LNCAP (cell line): ENCODE data around the gene EVA1C.
A peak's percentile ranks its signal among the peaks of the same experiment; 100 is the strongest.

Source experiments
- TF ChIP-seq, protein P1 (sequence below): fragments of 450-650 bp; IDR thresholded peaks from 2 replicates; pipeline ENCODE4 v1.5.1; 2017; ENCODE audit warnings: mild to moderate bottlenecking

EVA1C gene

DNA sequence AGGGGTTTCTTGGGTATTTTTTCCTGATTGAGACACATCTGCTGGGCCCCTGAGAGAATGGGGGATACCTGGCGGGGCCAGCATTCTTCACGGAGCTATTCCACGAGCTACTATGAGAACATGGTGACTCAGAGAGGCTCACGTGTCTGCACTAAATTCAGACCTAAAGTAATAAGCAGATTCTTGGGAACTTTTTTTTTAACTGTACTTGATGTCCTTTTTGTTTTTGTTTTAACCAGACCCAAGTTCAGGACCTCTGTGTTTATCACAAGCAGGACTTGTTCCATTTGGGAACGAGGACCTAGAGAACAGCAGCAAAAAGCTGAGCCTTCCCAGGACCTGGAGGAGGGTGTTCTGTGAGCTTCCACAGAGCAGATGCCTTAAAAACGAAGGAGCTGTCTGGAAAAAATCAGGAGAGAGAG, 44.0 kb downstream of the EVA1C start:
- TF ChIP-seq, protein P1, sequence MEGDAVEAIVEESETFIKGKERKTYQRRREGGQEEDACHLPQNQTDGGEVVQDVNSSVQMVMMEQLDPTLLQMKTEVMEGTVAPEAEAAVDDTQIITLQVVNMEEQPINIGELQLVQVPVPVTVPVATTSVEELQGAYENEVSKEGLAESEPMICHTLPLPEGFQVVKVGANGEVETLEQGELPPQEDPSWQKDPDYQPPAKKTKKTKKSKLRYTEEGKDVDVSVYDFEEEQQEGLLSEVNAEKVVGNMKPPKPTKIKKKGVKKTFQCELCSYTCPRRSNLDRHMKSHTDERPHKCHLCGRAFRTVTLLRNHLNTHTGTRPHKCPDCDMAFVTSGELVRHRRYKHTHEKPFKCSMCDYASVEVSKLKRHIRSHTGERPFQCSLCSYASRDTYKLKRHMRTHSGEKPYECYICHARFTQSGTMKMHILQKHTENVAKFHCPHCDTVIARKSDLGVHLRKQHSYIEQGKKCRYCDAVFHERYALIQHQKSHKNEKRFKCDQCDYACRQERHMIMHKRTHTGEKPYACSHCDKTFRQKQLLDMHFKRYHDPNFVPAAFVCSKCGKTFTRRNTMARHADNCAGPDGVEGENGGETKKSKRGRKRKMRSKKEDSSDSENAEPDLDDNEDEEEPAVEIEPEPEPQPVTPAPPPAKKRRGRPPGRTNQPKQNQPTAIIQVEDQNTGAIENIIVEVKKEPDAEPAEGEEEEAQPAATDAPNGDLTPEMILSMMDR: no peak

DNA sequence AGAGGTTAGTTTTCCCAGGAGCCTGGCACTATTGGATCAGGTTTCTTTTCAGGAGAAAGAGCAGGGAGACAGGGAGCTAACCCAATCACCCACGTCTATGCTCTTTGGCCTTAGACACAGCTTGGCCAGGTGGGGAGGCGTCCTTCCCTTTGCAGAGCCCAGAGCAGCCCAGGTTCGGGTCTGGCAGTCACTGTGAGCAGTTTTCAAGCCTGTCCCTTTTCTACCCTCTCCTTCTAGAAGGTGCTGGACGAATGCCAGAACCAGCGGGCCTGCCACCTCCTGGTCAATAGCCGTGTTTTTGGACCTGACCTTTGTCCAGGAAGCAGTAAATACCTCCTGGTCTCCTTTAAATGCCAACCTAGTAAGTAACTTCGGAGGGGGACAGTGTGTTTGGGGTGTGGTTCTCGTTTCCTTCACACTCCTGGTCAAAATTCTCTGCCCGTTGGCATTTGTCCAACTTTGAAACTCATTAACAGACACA, 44.9 kb downstream of the EVA1C start:
- TF ChIP-seq, protein P1: 0 out of 2 replicates have a peak, but pooled peaks have one; percentile 21

DNA sequence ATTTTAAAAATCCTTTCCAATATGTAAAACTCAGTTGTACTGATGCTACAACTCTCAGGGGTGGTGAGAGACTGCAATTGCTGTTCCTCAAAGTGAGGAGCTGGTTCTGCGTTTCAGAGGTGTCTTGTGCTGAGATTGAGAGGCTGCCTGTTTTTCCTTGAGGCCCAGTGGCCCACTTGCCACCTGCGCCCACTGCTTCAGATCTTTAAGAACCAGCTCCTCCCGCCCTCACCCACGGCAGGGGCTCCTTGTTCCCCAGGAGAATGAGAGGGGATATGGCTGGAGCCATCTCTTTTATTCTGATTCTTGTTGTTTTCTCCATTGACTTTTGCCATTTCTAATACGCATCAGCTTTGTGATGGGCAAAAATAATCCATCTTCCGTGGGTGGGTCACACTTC, 45.5 kb downstream of the EVA1C start:
- TF ChIP-seq, protein P1: no peak

DNA sequence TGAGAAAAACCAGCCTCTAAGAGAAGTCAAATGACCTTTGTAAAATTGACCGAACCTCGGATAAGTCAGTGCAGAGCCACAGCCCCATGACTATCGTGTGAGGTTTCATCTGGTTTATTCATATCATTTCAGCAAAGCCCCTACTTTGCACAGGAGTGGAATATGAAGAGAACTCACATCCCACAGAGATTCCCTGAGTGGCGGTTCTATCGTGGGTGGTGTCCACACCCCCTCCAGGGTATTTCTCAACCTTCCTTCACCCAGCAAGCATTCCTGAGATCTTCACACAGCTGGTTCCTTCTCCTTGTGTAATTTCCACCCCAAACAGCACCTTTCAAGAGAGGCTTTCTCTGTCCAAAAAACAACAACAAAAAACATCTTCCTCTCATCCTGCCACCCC, 47.5 kb downstream of the EVA1C start:
- TF ChIP-seq, protein P1: no peak

DNA sequence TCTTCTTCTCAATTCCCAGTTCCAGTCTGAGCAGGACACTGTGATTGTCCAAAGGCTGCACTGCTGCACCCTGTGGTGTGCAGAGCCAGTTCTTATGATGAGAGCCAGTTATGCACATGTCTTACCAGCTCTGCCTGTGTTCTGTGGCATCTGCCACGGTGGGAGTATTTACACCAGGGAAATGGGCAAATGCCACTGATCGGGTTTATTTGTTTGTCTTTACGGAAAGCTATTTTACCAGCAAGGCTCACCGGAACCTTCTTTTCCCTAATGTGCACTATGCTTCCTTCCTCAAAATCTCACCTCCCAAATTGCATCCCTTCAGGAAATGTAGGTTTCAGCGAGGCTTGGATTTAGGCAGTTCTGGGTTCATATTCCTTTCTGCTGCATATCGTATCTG, 49.0 kb downstream of the EVA1C start:
- TF ChIP-seq, protein P1: no peak

DNA sequence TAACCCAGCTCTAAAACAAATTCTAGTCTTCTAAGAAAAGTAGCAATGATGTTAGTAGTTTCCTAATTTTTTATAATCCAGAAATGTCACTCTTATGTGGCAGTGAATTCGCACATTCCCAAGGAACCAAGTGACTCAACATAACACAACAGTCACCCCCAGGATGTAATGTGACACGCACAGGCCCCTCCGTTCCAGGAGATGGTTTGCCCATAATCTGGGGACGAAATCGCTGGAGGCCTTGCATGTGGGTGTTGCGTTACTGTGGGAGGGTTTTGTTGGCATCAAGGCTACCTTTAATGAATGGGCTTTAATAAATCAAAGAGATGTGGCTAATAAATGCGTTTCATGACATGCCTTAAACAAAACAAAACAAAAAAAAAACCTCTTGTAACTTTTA, 50.9 kb downstream of the EVA1C start:
- TF ChIP-seq, protein P1: no peak

DNA sequence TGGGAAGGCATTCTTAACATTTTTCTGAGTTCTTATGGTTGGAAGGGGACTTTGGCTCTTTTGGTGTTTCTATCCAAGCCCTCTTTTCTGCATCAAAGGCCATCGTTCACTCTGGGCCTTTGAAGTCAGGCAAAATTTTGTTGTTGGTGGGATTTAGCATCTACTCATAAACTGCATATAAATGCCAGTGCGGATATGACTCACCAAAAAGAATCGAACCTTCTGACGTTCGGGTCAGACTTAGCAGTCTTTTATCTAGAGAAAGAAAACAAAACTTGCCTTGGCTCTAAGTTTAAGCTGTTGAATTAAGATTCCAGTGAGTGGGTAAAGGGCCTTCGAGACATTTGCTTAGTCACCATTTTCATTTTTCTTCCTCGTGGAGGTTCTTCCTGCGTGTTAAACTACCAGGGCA, 51.4 kb downstream of the EVA1C start:
- TF ChIP-seq, protein P1: no peak

DNA sequence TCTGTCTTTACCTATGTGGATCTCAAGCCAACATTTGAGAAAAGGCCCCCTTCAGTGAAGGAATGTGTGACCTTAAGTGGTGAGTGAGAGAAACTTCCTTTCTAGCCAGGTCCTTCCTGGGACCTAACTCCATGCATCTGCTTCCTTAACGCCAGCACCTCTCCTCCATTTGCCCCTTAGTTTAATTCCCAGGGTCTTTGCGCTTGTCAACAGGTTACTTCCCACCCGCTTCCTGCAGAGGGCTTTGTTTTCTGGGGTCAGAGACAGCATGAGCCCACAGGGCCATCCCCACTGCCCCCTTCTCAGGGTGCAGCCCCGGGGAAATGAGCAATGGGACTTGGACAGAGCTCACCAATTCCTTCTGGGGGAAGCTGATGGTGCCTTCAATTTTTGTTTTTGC, 54.8 kb downstream of the EVA1C start:
- TF ChIP-seq, protein P1: no peak
